Caco-2 (cell line): ENCODE data around the gene CEP112. TPM values are rescaled to one million over a fixed set of nuclear protein-coding genes. Genes with fewer than 3 reads are reported as not detected.
A peak's percentile ranks its signal among the peaks of the same experiment; 100 is the strongest.

Source experiments
- BruUV-seq: library from RNA; stranded (reverse); fragments of 400-500 nt; replicated peaks from 2 replicates; lab custom pipeline; 2021; lab: Mats Ljungman, UMichigan
- CTCF ChIA-PET: fragments of 300-600 bp; sonication (Branson Sonifier 250); formaldehyde crosslinking; loops from one replicate; lab custom pipeline; 2022; ENCODE audit warnings: antibody characterized with exemption; lab: Charles Lee
- POLR2A ChIA-PET: fragments of 300-600 bp; sonication (Branson Sonifier 250); formaldehyde crosslinking; loops from one replicate; lab custom pipeline; 2022; ENCODE audit warnings: antibody characterized with exemption; lab: Charles Lee
- DNase-seq, 2 experiments: peaks; one replicate each; pipeline versions ENCODE4 v3.0.0 to v3.0.0-alpha.2; 2020 to 2022
- H3K27me3 ChIP-seq: replicated peaks from 2 replicates; pipeline ENCODE4 v1.6.0; 2011; ENCODE audit warnings: low read length; ENCODE audit not compliant: control insufficient read depth, insufficient read depth
- H3K36me3 ChIP-seq: 2 replicates; pipeline ENCODE4 v1.5.1; 2011; ENCODE audit warnings: low read length; ENCODE audit not compliant: control insufficient read depth, insufficient read depth
- H3K4me1 ChIP-seq: fragments of 250-450 bp; sonication (Bioruptor Pico); 2 replicates; pipeline ENCODE4 v1.5.1; 2020; ENCODE audit warnings: mild to moderate bottlenecking
- H3K4me3 ChIP-seq: 2 replicates; pipeline ENCODE4 v1.5.1; 2011; ENCODE audit warnings: low read depth, mild to moderate bottlenecking, control low read depth, low read length
- H3K9me3 ChIP-seq: fragments of 250-450 bp; sonication (Bioruptor Pico); 2 replicates; pipeline ENCODE4 v1.5.1; 2020; ENCODE audit warnings: mild to moderate bottlenecking, moderate library complexity
- H3K27ac Mint-ChIP-seq: one replicate; pipeline ENCODE4 v1.8.0; 2022; ENCODE audit warnings: mixed read lengths; ENCODE audit not compliant: unreplicated experiment
- H3K27me3 Mint-ChIP-seq: one replicate; pipeline ENCODE4 v1.8.0; 2022; ENCODE audit warnings: mixed read lengths; ENCODE audit not compliant: insufficient read depth, unreplicated experiment
- H3K36me3 Mint-ChIP-seq: one replicate; pipeline ENCODE4 v1.8.0; 2022; ENCODE audit warnings: mild to moderate bottlenecking, mixed read lengths; ENCODE audit not compliant: insufficient read depth, unreplicated experiment
- H3K4me1 Mint-ChIP-seq: one replicate; pipeline ENCODE4 v1.8.0; 2022; ENCODE audit warnings: low read depth, mixed read lengths; ENCODE audit not compliant: unreplicated experiment
- H3K4me3 Mint-ChIP-seq: one replicate; pipeline ENCODE4 v1.8.0; 2022; ENCODE audit warnings: mild to moderate bottlenecking, moderate library complexity, mixed read lengths; ENCODE audit not compliant: unreplicated experiment
- H3K9me3 Mint-ChIP-seq: one replicate; pipeline ENCODE4 v1.8.0; 2022; ENCODE audit warnings: mixed read lengths; ENCODE audit not compliant: unreplicated experiment
- CTCF ChIP-seq, 2 experiments: fragments of 200-600 bp in 1 of 2; IDR thresholded peaks; 1 replicate in 1 of 2; 2 replicates in 1 of 2; pipeline versions ENCODE4 v1.5.1 to v1.8.0; 2011 to 2022; ENCODE audit warnings: antibody characterized with exemption in 1 of 2, control low read depth in 1 of 2, inconsistent platforms in 1 of 2, low read depth in 1 of 2, low read length in 1 of 2, mild to moderate bottlenecking in 1 of 2, moderate library complexity in 1 of 2; ENCODE audit not compliant: insufficient read depth in 1 of 2, severe bottlenecking in 1 of 2, unreplicated experiment in 1 of 2
- intact Hi-C: fragments of 100-400 bp; cut with micrococcal nuclease; formaldehyde crosslinking; loops from one replicate; pipeline ENCODE4 v1.10.0; 2022; ENCODE audit not compliant: unreplicated experiment
- total RNA-seq: library from RNA; stranded (reverse); gene quantifications from 2 replicates; pipeline ENCODE4 v1.2.3, GENCODE V29; 2022

CEP112 gene
- total RNA-seq, 1 experiment from 2014 or later = 4.7 TPM

- ChIA-PET CTCF (no interaction called here), POLR2A (interaction anchor here (0.5 kb wide), 1 partner anchor 136 kb away, joined by 5 read pairs; no protein-coding TSS in a partner anchor)
- no TSS peak for BruUV-seq
- H3K9me3 ChIP-seq = no peaks in the 10 kb centered on the region
- Mint-ChIP-seq H3K4me3 (no peak overlapping the region), H3K36me3 (no peaks in the 10 kb centered on the region), H3K27ac (no peak overlapping the region), H3K9me3 (peaks cover 28% of the 10 kb centered on the region), H3K4me1 (peaks cover 10% of the 10 kb centered on the region), H3K27me3 (no peaks in the 10 kb centered on the region)
- no peak for TF ChIP-seq CTCF (IDR thresholded peaks at IDR 0.05; ENCODE audit: insufficient read depth in 1 of 2, low read depth in 1 of 2, low read length in 1 of 2, severe bottlenecking in 1 of 2, unreplicated experiment in 1 of 2)
- intact Hi-C loops = no loop called here
- H3K36me3 ChIP-seq = no peaks in the 10 kb centered on the region
- H3K4me1 ChIP-seq = no peaks in the 10 kb centered on the region
- no peaks in the 10 kb centered on the region for H3K27me3 ChIP-seq
- H3K4me3 ChIP-seq = no peak overlapping the region
- DNase-seq = no peak
These were observed 461.2 kb downstream of the CEP112 start for GRCh38 chr17:65730711-65731169.

GRCh38 chr17:65729207-65729606, 462.7 kb downstream of the CEP112 start:
- H3K9me3 Mint-ChIP-seq = peaks cover 25% of the 10 kb centered on the region
- H3K4me3 Mint-ChIP-seq = no peak overlapping the region
- intact Hi-C loops = no loop called here
- H3K36me3 ChIP-seq = no peaks in the 10 kb centered on the region
- no peak overlapping the region for H3K4me3 ChIP-seq
- no TSS peak for BruUV-seq
- H3K9me3 ChIP-seq = no peaks in the 10 kb centered on the region
- no peak for DNase-seq
- no peak overlapping the region for H3K27ac Mint-ChIP-seq
- no peaks in the 10 kb centered on the region for H3K27me3 Mint-ChIP-seq
- peaks cover 10% of the 10 kb centered on the region for H3K4me1 Mint-ChIP-seq
- CTCF ChIA-PET = no interaction called here
- TF ChIP-seq CTCF (IDR thresholded peaks at IDR 0.05; ENCODE audit: insufficient read depth in 1 of 2, low read depth in 1 of 2, low read length in 1 of 2, severe bottlenecking in 1 of 2, unreplicated experiment in 1 of 2) = no peak
- peaks cover under 1% of the 10 kb centered on the region; the same call in 1 of the 2 replicates for H3K4me1 ChIP-seq
- H3K36me3 Mint-ChIP-seq = no peaks in the 10 kb centered on the region
- POLR2A ChIA-PET = interaction anchor here (0.6 kb wide), 1 partner anchor 59 kb away, joined by 4 read pairs; no protein-coding TSS in a partner anchor
- no peaks in the 10 kb centered on the region for H3K27me3 ChIP-seq

DNA sequence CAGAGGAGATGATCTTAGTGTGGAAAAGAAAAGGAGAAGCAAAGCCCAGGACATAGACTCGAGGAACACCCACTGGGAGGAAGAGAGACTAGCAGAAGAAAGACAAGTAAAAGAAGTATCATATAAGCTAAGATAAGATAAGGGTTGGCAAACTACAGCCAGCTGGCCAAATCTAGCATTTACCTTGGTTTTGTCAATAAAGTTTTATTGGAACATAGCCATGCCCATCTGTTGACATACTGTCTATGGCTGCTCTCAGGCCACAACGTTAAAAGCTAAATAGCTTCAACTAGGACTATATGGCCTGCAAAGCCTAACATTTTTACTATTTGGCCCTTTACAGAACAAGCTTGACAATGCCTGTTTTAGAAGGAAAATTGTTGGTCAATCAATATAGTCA, 464.1 kb downstream of the CEP112 start:
- H3K36me3 Mint-ChIP-seq = no peaks in the 10 kb centered on the region
- H3K4me1 Mint-ChIP-seq = peaks cover 18% of the 10 kb centered on the region
- TF ChIP-seq CTCF (IDR thresholded peaks at IDR 0.05; ENCODE audit: insufficient read depth in 1 of 2, low read depth in 1 of 2, low read length in 1 of 2, severe bottlenecking in 1 of 2, unreplicated experiment in 1 of 2) = no peak
- Histone ChIP-seq H3K9me3 (no peaks in the 10 kb centered on the region), H3K36me3 (no peaks in the 10 kb centered on the region), H3K4me1 (peaks cover 14% of the 10 kb centered on the region; the same call in 1 of the 2 replicates), H3K4me3 (no peak overlapping the region), H3K27me3 (no peaks in the 10 kb centered on the region)
- H3K27me3 Mint-ChIP-seq = no peaks in the 10 kb centered on the region
- no peak for DNase-seq
- H3K4me3 Mint-ChIP-seq = no peak overlapping the region
- H3K27ac Mint-ChIP-seq = peak overlapping the region; percentile 35
- intact Hi-C loops = no loop called here
- ChIA-PET POLR2A (no interaction called here), CTCF (no interaction called here)
- H3K9me3 Mint-ChIP-seq = peaks cover 25% of the 10 kb centered on the region
- no TSS peak for BruUV-seq
